Gastrocnemius medialis (tissue), 4 donors: Measurements from ENCODE around the gene ATOSA.

ENCODE experiments used
- CTCF ChIP-seq, 5 experiments: fragments of 450-650 bp in 3 of 5; fragments of 200-600 bp in 2 of 5; sonication (generic) in 2 of 5; IDR thresholded peaks in 4 of 5; conservative IDR thresholded peaks in 1 of 5; 1 replicate in 4 of 5; 2 replicates in 1 of 5; pipeline ENCODE4 v1.5.1; 2016 to 2019; ENCODE audit warnings: antibody characterized with exemption in 5 of 5, mild to moderate bottlenecking in 3 of 5, moderate library complexity in 3 of 5
- POLR2A ChIP-seq, 2 donors: fragments of 450-650 bp; IDR thresholded peaks; one replicate each; pipeline ENCODE4 v1.6.1; 2017; ENCODE audit warnings: antibody characterized with exemption in 2 of 2, mild to moderate bottlenecking in 2 of 2, moderate library complexity in 2 of 2

DNA sequence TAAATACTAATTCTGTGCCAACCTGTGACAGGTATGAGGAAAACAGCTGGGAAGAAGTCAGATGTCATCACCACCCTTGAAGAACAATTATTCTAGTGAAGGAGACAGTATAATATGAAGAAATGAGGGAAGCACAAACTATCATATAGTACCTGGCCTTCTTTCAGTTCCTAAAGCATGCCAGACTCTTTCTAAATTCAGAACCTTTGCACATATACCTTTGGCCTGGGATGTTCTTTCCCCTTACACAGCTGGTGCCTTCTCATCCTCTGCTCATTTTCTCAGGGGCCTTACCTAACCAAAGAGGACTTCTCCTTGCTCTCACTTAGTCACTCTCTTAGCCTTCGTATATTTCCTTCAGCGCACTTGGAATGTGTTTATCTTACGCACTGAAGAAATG lies 19.0 kb downstream of the ATOSA start:
- no peak for TF ChIP-seq CTCF (IDR thresholded peaks at IDR 0.05 in 4 of 5, conservative IDR thresholded peaks at IDR 0.05 in 1 of 5)
- no peak for TF ChIP-seq POLR2A (IDR thresholded peaks at IDR 0.05)
